Right hindlimb (tissue), 1 donor: ENCODE measurements around the gene NRXN2.
A peak's percentile ranks its signal among the peaks of the same experiment; 100 is the strongest.
"Not testable (repeated sequence)": the region's sequence is repeated elsewhere in the genome, so short reads cannot be mapped to it uniquely, and the experiment has no call there.

Source experiments
- DNase-seq: peaks from one replicate; pipeline ENCODE4 v3.0.0-alpha.2; 2018

NRXN2 gene

GRCh38 chr11:64720167-64720566 is 2.8 kb downstream of the NRXN2 start:
- no peak for DNase-seq

- DNase-seq, result no peak
Observed at GRCh38 chr11:64719406-64719805, 3.6 kb downstream of the NRXN2 start.

- DNase-seq, result no peak
Observed at GRCh38 chr11:64718780-64719124, 4.2 kb downstream of the NRXN2 start.

- no peak for DNase-seq
Observed at GRCh38 chr11:64718084-64718779, 4.8 kb downstream of the NRXN2 start.

GRCh38 chr11:64717268-64717578 is 5.8 kb downstream of the NRXN2 start:
- no peak for DNase-seq

GRCh38 chr11:64716473-64717267 is 6.3 kb downstream of the NRXN2 start:
- no peak for DNase-seq

- DNase-seq, result no peak
Observed at GRCh38 chr11:64715756-64716472, 7.1 kb downstream of the NRXN2 start.

GRCh38 chr11:64715110-64715509 is 7.9 kb downstream of the NRXN2 start:
- no peak for DNase-seq

GRCh38 chr11:64714666-64715065 is 8.3 kb downstream of the NRXN2 start:
- DNase-seq, result no peak

- DNase-seq, result no peak
Observed at GRCh38 chr11:64713781-64714363, 9.1 kb downstream of the NRXN2 start.

GRCh38 chr11:64713016-64713707 is 9.8 kb downstream of the NRXN2 start:
- peak; percentile 77 for DNase-seq

GRCh38 chr11:64712430-64713015 is 10.5 kb downstream of the NRXN2 start:
- DNase-seq, result no peak

- DNase-seq, result no peak
Observed at GRCh38 chr11:64711956-64712362, 11.0 kb downstream of the NRXN2 start.

- DNase-seq, result no peak
Observed at GRCh38 chr11:64711138-64711955, 11.7 kb downstream of the NRXN2 start.

- no peak for DNase-seq
Observed at GRCh38 chr11:64710418-64711137, 12.4 kb downstream of the NRXN2 start.

GRCh38 chr11:64705501-64705900 is 17.5 kb downstream of the NRXN2 start:
- DNase-seq, result no peak

- DNase-seq, result no peak
Observed at GRCh38 chr11:64703048-64703447, 19.9 kb downstream of the NRXN2 start.

- not testable (repeated sequence) for DNase-seq
Observed at GRCh38 chr11:64701956-64702355, 21.0 kb downstream of the NRXN2 start.

- no peak for DNase-seq
Observed at GRCh38 chr11:64698427-64698826, 24.6 kb downstream of the NRXN2 start.

GRCh38 chr11:64697663-64698375 is 25.2 kb downstream of the NRXN2 start:
- DNase-seq, result no peak
